H1 (cell line): ENCODE data around the gene HOXA11. TPM values are rescaled to one million over a fixed set of nuclear protein-coding genes. Genes with fewer than 3 reads are reported as not detected.

Experiments
- CTCF ChIA-PET: fragments of 300-600 bp; sonication (Branson Sonifier 250); formaldehyde crosslinking; loops from one replicate; lab custom pipeline; 2021; ENCODE audit not compliant: partially characterized antibody; lab: Charles Lee
- POLR2A ChIA-PET: fragments of 300-600 bp; sonication (Branson Sonifier 250); formaldehyde crosslinking; loops from one replicate; lab custom pipeline; 2021; ENCODE audit warnings: inconsistent platforms; ENCODE audit not compliant: partially characterized antibody; lab: Charles Lee
- DNase-seq, 2 experiments: peaks; one replicate each; pipeline versions ENCODE4 v3.0.0 to v3.0.0-alpha.2; 2010 to 2022; ENCODE audit warnings: low spot score in 2 of 2, low read depth in 1 of 2, mixed read lengths in 1 of 2
- FAIRE-seq: peaks from 2 replicates; lab custom pipeline; 2011; peaks lifted over from hg19 to GRCh38; lab: Jason Lieb, UNC
- H2AFZ ChIP-seq: 2 replicates; pipeline ENCODE4 v1.8.1; 2012; ENCODE audit warnings: low read length, inconsistent platforms
- H2AK5ac ChIP-seq: 2 replicates; pipeline ENCODE4 v1.6.1; 2013; ENCODE audit warnings: low read depth, low read length
- H2BK120ac ChIP-seq: replicated peaks from 2 replicates; pipeline ENCODE3; 2013; ENCODE audit warnings: low read depth, low read length, inconsistent platforms
- H2BK12ac ChIP-seq: 2 replicates; pipeline ENCODE4 v1.6.1; 2013; ENCODE audit warnings: low read depth, low read length
- H2BK15ac ChIP-seq: 2 replicates; pipeline ENCODE4 v1.6.1; 2013; ENCODE audit warnings: low read length
- H2BK20ac ChIP-seq: 2 replicates; pipeline ENCODE4 v1.6.1; 2013; ENCODE audit warnings: low read length
- H2BK5ac ChIP-seq: 2 replicates; pipeline ENCODE4 v1.6.1; 2013; ENCODE audit warnings: low read depth, low read length
- H3K14ac ChIP-seq: 2 replicates; pipeline ENCODE4 v1.6.1; 2013; ENCODE audit warnings: inconsistent platforms; ENCODE audit not compliant: insufficient read length
- H3K18ac ChIP-seq: 2 replicates; pipeline ENCODE4 v1.6.1; 2013; ENCODE audit warnings: low read length; ENCODE audit errors: extremely low read depth
- H3K23ac ChIP-seq: 2 replicates; pipeline ENCODE4 v1.6.1; 2013; ENCODE audit warnings: inconsistent platforms; ENCODE audit not compliant: insufficient read length
- H3K23me2 ChIP-seq: 2 replicates; pipeline ENCODE4 v1.6.1; 2013; ENCODE audit warnings: low read depth, low read length
- H3K27ac ChIP-seq: 2 replicates; pipeline ENCODE4 v1.6.1; 2011; ENCODE audit warnings: low read depth, low read length, inconsistent platforms
- H3K27me3 ChIP-seq, 4 experiments: replicated peaks in 1 of 4; 1 replicate in 1 of 4; 2 replicates in 3 of 4; pipeline versions ENCODE4 v1.6.1 to v1.8.1; 2011 to 2013; ENCODE audit warnings: low read length in 3 of 4, mild to moderate bottlenecking in 3 of 4, inconsistent platforms in 2 of 4, mixed read lengths in 2 of 4, moderate library complexity in 1 of 4; ENCODE audit not compliant: control insufficient read depth in 3 of 4, insufficient read depth in 3 of 4; ENCODE audit errors: extremely low read depth in 1 of 4
- H3K36me3 ChIP-seq, 4 experiments: 2 replicates each; pipeline versions ENCODE4 v1.6.1 to v1.8.1; 2011 to 2013; ENCODE audit warnings: mild to moderate bottlenecking in 4 of 4, low read length in 3 of 4, moderate library complexity in 2 of 4, control low read depth in 1 of 4, inconsistent platforms in 1 of 4; ENCODE audit not compliant: insufficient read depth in 4 of 4, control insufficient read depth in 2 of 4
- H3K4ac ChIP-seq: replicated peaks from 2 replicates; pipeline ENCODE3; 2013; ENCODE audit warnings: low read length, low read depth, mixed read lengths, inconsistent platforms; ENCODE audit not compliant: insufficient read length
- H3K4me1 ChIP-seq, 4 experiments: replicated peaks in 1 of 4; 1 replicate in 1 of 4; 2 replicates in 3 of 4; pipeline versions ENCODE4 v1.6.1 to v1.8.1; 2011 to 2013; ENCODE audit warnings: low read length in 3 of 4, inconsistent platforms in 2 of 4, mixed read lengths in 1 of 4; ENCODE audit not compliant: insufficient read depth in 4 of 4, control insufficient read depth in 3 of 4
- H3K4me2 ChIP-seq, 2 experiments: 2 replicates each; pipeline versions ENCODE4 v1.6.1 to v1.8.1; 2011 to 2013; ENCODE audit warnings: low read depth in 2 of 2, low read length in 2 of 2, control low read depth in 1 of 2, inconsistent platforms in 1 of 2, mild to moderate bottlenecking in 1 of 2; ENCODE audit not compliant: insufficient read depth in 1 of 2
- H3K4me3 ChIP-seq, 4 experiments: fragments of 200-600, 300-600 bp in 1 of 4; sonication (generic), shearing (Covaris generic), sonication (Bioruptor Twin) in 1 of 4; 2 replicates each; pipeline versions ENCODE4 v1.5.1 to v1.8.1; 2011 to 2016; ENCODE audit warnings: low read length in 4 of 4, low read depth in 3 of 4, control low read depth in 2 of 4, inconsistent platforms in 2 of 4, mild to moderate bottlenecking in 2 of 4, mixed read lengths in 1 of 4, moderate library complexity in 1 of 4; ENCODE audit not compliant: insufficient read depth in 2 of 4; ENCODE audit errors: extremely low read depth in 1 of 4
- H3K56ac ChIP-seq: replicated peaks from 2 replicates; pipeline ENCODE3; 2013; ENCODE audit warnings: low read depth, mild to moderate bottlenecking, mixed read lengths, low read length, inconsistent platforms; ENCODE audit not compliant: insufficient read length
- H3K79me1 ChIP-seq: 2 replicates; pipeline ENCODE4 v1.6.1; 2013; ENCODE audit warnings: low read depth, low read length, control low read depth
- H3K79me2 ChIP-seq, 2 experiments: 2 replicates each; pipeline versions ENCODE4 v1.6.1 to v1.8.1; 2012 to 2013; ENCODE audit warnings: low read length in 2 of 2, mild to moderate bottlenecking in 2 of 2, inconsistent platforms in 1 of 2; ENCODE audit not compliant: insufficient read depth in 2 of 2, control insufficient read depth in 1 of 2
- H3K9ac ChIP-seq, 4 experiments: replicated peaks in 1 of 4; 1 replicate in 1 of 4; 2 replicates in 3 of 4; pipeline versions ENCODE4 v1.6.1 to v1.8.1; 2011 to 2013; ENCODE audit warnings: low read depth in 3 of 4, low read length in 3 of 4, control low read depth in 2 of 4, mild to moderate bottlenecking in 2 of 4, moderate library complexity in 2 of 4, inconsistent platforms in 1 of 4; ENCODE audit errors: extremely low read depth in 1 of 4
- H3K9me3 ChIP-seq, 2 experiments: 2 replicates each; pipeline versions ENCODE4 v1.6.1 to v1.8.1; 2012 to 2013; ENCODE audit warnings: mild to moderate bottlenecking in 2 of 2, moderate library complexity in 2 of 2, control low read depth in 1 of 2, inconsistent platforms in 1 of 2, low read depth in 1 of 2, low read length in 1 of 2, mixed read lengths in 1 of 2; ENCODE audit not compliant: insufficient read depth in 2 of 2
- H4K20me1 ChIP-seq, 2 experiments: replicated peaks in 1 of 2; 2 replicates each; pipeline versions ENCODE3 to v1.8.1; 2011 to 2013; ENCODE audit warnings: inconsistent platforms in 2 of 2, low read length in 2 of 2, mild to moderate bottlenecking in 1 of 2; ENCODE audit not compliant: insufficient read depth in 2 of 2, control insufficient read depth in 1 of 2
- H4K5ac ChIP-seq: 2 replicates; pipeline ENCODE4 v1.6.1; 2013; ENCODE audit warnings: low read length, low read depth, mixed read lengths, inconsistent platforms; ENCODE audit not compliant: insufficient read length
- H4K8ac ChIP-seq: 2 replicates; pipeline ENCODE4 v1.8.0; 2013; ENCODE audit warnings: mild to moderate bottlenecking, moderate library complexity, low read length, inconsistent platforms; ENCODE audit not compliant: insufficient read depth; ENCODE audit errors: extremely low read depth
- H4K91ac ChIP-seq: replicated peaks from 2 replicates; pipeline ENCODE3; 2013; ENCODE audit warnings: low read length, mixed read lengths, inconsistent platforms; ENCODE audit not compliant: insufficient read length
- CHD2 ChIP-seq: IDR thresholded peaks from 2 replicates; pipeline ENCODE4 v1.6.1; 2012; ENCODE audit warnings: low read length, improper control_type of control experiment
- EZH2 ChIP-seq: fragments of 200-600 bp; sonication (generic); IDR thresholded peaks from 2 replicates; pipeline ENCODE4 v1.7.1; 2012; ENCODE audit warnings: low read depth, mild to moderate bottlenecking, moderate library complexity, low read length, inconsistent platforms; ENCODE audit not compliant: severe bottlenecking
- GTF2F1 ChIP-seq: IDR thresholded peaks from 2 replicates; pipeline ENCODE4 v1.6.1; 2012; ENCODE audit warnings: low read depth, low read length, improper control_type of control experiment, borderline replicate concordance
- MAX ChIP-seq: IDR thresholded peaks from 2 replicates; pipeline ENCODE4 v1.6.1; 2012; ENCODE audit warnings: inconsistent platforms
- POLR2AphosphoS5 ChIP-seq: IDR thresholded peaks from 2 replicates; pipeline ENCODE4 v1.6.1; 2011; ENCODE audit warnings: low read depth, low read length
- RBBP5 ChIP-seq: IDR thresholded peaks from 2 replicates; pipeline ENCODE4 v1.7.1; 2012; ENCODE audit warnings: low read depth, mild to moderate bottlenecking, inconsistent platforms, low read length, moderate library complexity, borderline replicate concordance
- TAF1 ChIP-seq: IDR thresholded peaks from 2 replicates; pipeline ENCODE4 v1.6.1; 2011; ENCODE audit warnings: mild to moderate bottlenecking, low read depth, low read length
- WGBS, 2 experiments: shearing (Covaris generic) in 1 of 2; methylation state at CpG; one replicate each; pipeline versions ENCODE4 v1.1.6 to v1.1.7; 2013 to 2015; ENCODE audit warnings: low lambda C conversion rate in 2 of 2, mixed read lengths in 2 of 2, inconsistent platforms in 1 of 2, low coverage in 1 of 2, missing lambda C conversion rate in 1 of 2; ENCODE audit not compliant: insufficient replicate concordance in 2 of 2, insufficient coverage in 1 of 2, insufficient read length in 1 of 2; ENCODE audit errors: extremely low coverage in 1 of 2, missing lambda C conversion rate in 1 of 2; 5-methylcytosine and 5-hydroxymethylcytosine counted together
- polyA plus RNA-seq, 7 experiments: library from polyadenylated mRNA; depleted of rRNA in 3 of 7; stranded (reverse) in 5 of 7; unstranded in 2 of 7; fragments of >200 nt in 5 of 7; fragments of 200-250 nt in 2 of 7; gene quantifications; 1 replicate in 5 of 7; 2 replicates in 1 of 7; 4 replicates in 1 of 7; pipeline versions ENCODE4 v1.2.1 to v1.2.3, GENCODE V29; 2011 to 2013; ENCODE audit warnings: missing spikeins in 2 of 7, mixed read lengths in 2 of 7
- total RNA-seq: library from RNA; stranded (reverse); fragmentation: NEBNext Ultra II Directional; extraction: Animal tissue kit (Norgen Biotek cat#: 25700); gene quantifications from 2 replicates; pipeline ENCODE4 v1.2.1, GENCODE V29; 2021
- TF ChIP-seq, protein P1 (sequence below): IDR thresholded peaks from 2 replicates; pipeline ENCODE4 v1.6.1; 2012; ENCODE audit warnings: inconsistent platforms

Gene HOXA11
- total and polyA plus RNA-seq, 2 of the 8 experiments (the other 6 are each of a cell fraction or from before 2014, with no cell fraction given), result not detected

- Histone ChIP-seq H3K4me1 (no peaks in the 10 kb centered on the region; a peak in 3 of 7 replicates), H3K27ac (no peak overlapping the region), H2AK5ac (no peak overlapping the region), H3K4ac (no peak overlapping the region), H4K91ac (no peak overlapping the region), H3K9ac (no peak overlapping the region), H3K4me2 (no peak overlapping the region), H2BK20ac (no peak overlapping the region), H3K23me2 (no peaks in the 10 kb centered on the region), H4K8ac (no peak overlapping the region), H2AFZ (no peak overlapping the region), H3K27me3 (peaks cover 95 to 100% (median 99%) of the 10 kb centered on the region in 4 experiments), H3K14ac (no peak overlapping the region), H2BK15ac (no peak overlapping the region), H2BK5ac (no peak overlapping the region), H4K5ac (no peak overlapping the region), H4K20me1 (peaks cover 21 to 38% of the 10 kb centered on the region in 2 experiments), H3K18ac (no peak overlapping the region), H2BK120ac (no peak overlapping the region), H3K79me1 (no peaks in the 10 kb centered on the region), H3K9me3 (peaks cover 0 to 6% of the 10 kb centered on the region in 2 experiments; a peak in 1 of 4 replicates), H3K4me3 (no peak overlapping the region), H3K36me3 (peaks cover 0 to 12% (median 0%) of the 10 kb centered on the region in 4 experiments; a peak in 1 of 8 replicates), H2BK12ac (no peak overlapping the region), H3K79me2 (no peaks in the 10 kb centered on the region), H3K56ac (no peak overlapping the region), H3K23ac (no peak overlapping the region)
- 13% methylated on average over 50 of the region's 50 CpGs; no CpG with 5 or more reads in 1 of the 2 experiments for WGBS, 2 experiments
- CTCF ChIA-PET, result interaction anchor here (1.1 to 5.2 kb wide), 8 partner anchors 9 to 24 kb away, joined by 3 to 29 read pairs (median 7); partner anchors contain the start of genes HOXA3 and HOXA5
- POLR2A ChIA-PET, result interaction anchor here (1.5 kb wide), 1 partner anchor 10 kb away, joined by 4 read pairs; the partner anchor contains the start of gene HOXA7
- DNase-seq (no peak), FAIRE-seq (no peak)
- TF ChIP-seq POLR2AphosphoS5, result no peak
- no peak for TF ChIP-seq MAX
- no peak for TF ChIP-seq GTF2F1
- peak; percentile 98 for TF ChIP-seq EZH2
- TF ChIP-seq RBBP5, result no peak
- no peak for TF ChIP-seq TAF1
- no peak for TF ChIP-seq CHD2
- TF ChIP-seq, protein P1, sequence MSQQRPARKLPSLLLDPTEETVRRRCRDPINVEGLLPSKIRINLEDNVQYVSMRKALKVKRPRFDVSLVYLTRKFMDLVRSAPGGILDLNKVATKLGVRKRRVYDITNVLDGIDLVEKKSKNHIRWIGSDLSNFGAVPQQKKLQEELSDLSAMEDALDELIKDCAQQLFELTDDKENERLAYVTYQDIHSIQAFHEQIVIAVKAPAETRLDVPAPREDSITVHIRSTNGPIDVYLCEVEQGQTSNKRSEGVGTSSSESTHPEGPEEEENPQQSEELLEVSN, result no peak
These were observed 18.2 kb downstream of the HOXA11 start for GRCh38 chr7:27166531-27167505.
